Endothelial cell of umbilical vein (primary cell): ENCODE measurements around the gene SDK2. TPM values are rescaled to one million over a fixed set of nuclear protein-coding genes. Genes with fewer than 3 reads are reported as not detected.

Experiments used
- BruUV-seq: library from RNA; stranded (reverse); fragments of 400-500 nt; replicated peaks from 2 replicates; lab custom pipeline; 2021; lab: Mats Ljungman, UMichigan
- CTCF ChIA-PET: fragments of 300-600, 350-600 bp; sonication (Branson Sonifier 250); formaldehyde crosslinking; loops from one replicate; lab custom pipeline; 2021; ENCODE audit warnings: antibody characterized with exemption, inconsistent platforms; lab: Charles Lee
- POLR2A ChIA-PET: fragments of 300-600, 350-600 bp; sonication (Branson Sonifier 250); formaldehyde crosslinking; loops from one replicate; lab custom pipeline; 2021; ENCODE audit warnings: antibody characterized with exemption, inconsistent platforms; lab: Charles Lee
- DNase-seq: peaks from one replicate; pipeline ENCODE4 v3.0.0-alpha.2; 2011; ENCODE audit warnings: low read depth, low spot score
- FAIRE-seq: peaks from 2 replicates; lab custom pipeline; 2011; peaks lifted over from hg19 to GRCh38; lab: Jason Lieb, UNC
- H2AFZ ChIP-seq: 2 replicates; pipeline ENCODE4 v1.6.0; 2012; ENCODE audit warnings: low read depth, low read length, control low read depth, inconsistent platforms
- H3K27ac ChIP-seq: 2 replicates; pipeline ENCODE4 v1.5.1; 2011; ENCODE audit warnings: low read depth, mild to moderate bottlenecking, control low read depth, low read length, moderate library complexity; ENCODE audit not compliant: insufficient read depth
- H3K27me3 ChIP-seq, 2 experiments: 2 replicates each; pipeline versions ENCODE4 v1.6.0 to v1.6.1; 2011; ENCODE audit warnings: low read length in 2 of 2, mixed read lengths in 1 of 2; ENCODE audit not compliant: control insufficient read depth in 2 of 2, insufficient read depth in 2 of 2
- H3K36me3 ChIP-seq, 2 experiments: 2 replicates in 1 of 2; 3 replicates in 1 of 2; pipeline ENCODE4 v1.5.1; 2011; ENCODE audit warnings: low read length in 2 of 2, mild to moderate bottlenecking in 1 of 2, moderate library complexity in 1 of 2; ENCODE audit not compliant: control insufficient read depth in 2 of 2, insufficient read depth in 2 of 2; ENCODE audit errors: extremely low read depth in 1 of 2
- H3K4me1 ChIP-seq: 3 replicates; pipeline ENCODE4 v1.5.1; 2011; ENCODE audit warnings: mild to moderate bottlenecking, low read length; ENCODE audit not compliant: control insufficient read depth, insufficient read depth; ENCODE audit errors: extremely low read depth
- H3K4me2 ChIP-seq: 2 replicates; pipeline ENCODE4 v1.6.1; 2011; ENCODE audit warnings: low read length, control low read depth, mixed read lengths; ENCODE audit not compliant: insufficient read depth
- H3K4me3 ChIP-seq, 3 experiments: fragments of 200-600 bp in 1 of 3; sonication (generic), shearing (Covaris generic) in 1 of 3; replicated peaks in 1 of 3; 2 replicates each; pipeline ENCODE4 v1.5.1; 2011 to 2016; ENCODE audit warnings: control low read depth in 3 of 3, low read length in 3 of 3, mild to moderate bottlenecking in 2 of 3, inconsistent platforms in 1 of 3, low read depth in 1 of 3, moderate library complexity in 1 of 3; ENCODE audit not compliant: insufficient read depth in 1 of 3
- H3K79me2 ChIP-seq: 2 replicates; pipeline ENCODE4 v1.6.0; 2012; ENCODE audit warnings: low read length, inconsistent platforms; ENCODE audit not compliant: control insufficient read depth, insufficient read depth
- H3K9ac ChIP-seq: replicated peaks from 2 replicates; pipeline ENCODE3; 2011; ENCODE audit warnings: low read length, control low read depth; ENCODE audit not compliant: insufficient read depth; ENCODE audit errors: extremely low read depth
- H3K9me1 ChIP-seq: replicated peaks from 3 replicates; pipeline ENCODE4 v1.6.0; 2011; ENCODE audit warnings: mild to moderate bottlenecking, low read length; ENCODE audit not compliant: control insufficient read depth, insufficient read depth; ENCODE audit errors: extremely low read depth
- H3K9me3 ChIP-seq: replicated peaks from 2 replicates; pipeline ENCODE4 v1.5.1; 2012; ENCODE audit warnings: low read length, inconsistent platforms; ENCODE audit not compliant: control insufficient read depth, insufficient read depth
- H4K20me1 ChIP-seq: replicated peaks from 2 replicates; pipeline ENCODE3; 2011; ENCODE audit warnings: mild to moderate bottlenecking, low read length; ENCODE audit not compliant: control insufficient read depth, insufficient read depth; ENCODE audit errors: extremely low read depth
- CTCF ChIP-seq, 2 donors: IDR thresholded peaks; 1 replicate in 1 of 2; 2 replicates in 1 of 2; pipeline ENCODE4 v1.5.1; 2011; ENCODE audit warnings: low read length in 2 of 2, mild to moderate bottlenecking in 2 of 2, moderate library complexity in 2 of 2, control low read depth in 1 of 2, inconsistent platforms in 1 of 2, low read depth in 1 of 2; ENCODE audit not compliant: insufficient read depth in 1 of 2; ENCODE audit errors: extremely low read depth in 1 of 2
- EZH2 ChIP-seq: IDR thresholded peaks from 2 replicates; pipeline ENCODE4 v1.6.1; 2012; ENCODE audit warnings: borderline replicate concordance, low read depth, mild to moderate bottlenecking, moderate library complexity, low read length, inconsistent platforms; ENCODE audit not compliant: severe bottlenecking
- FOS ChIP-seq: IDR thresholded peaks from 2 replicates; pipeline ENCODE4 v1.6.1; 2011; ENCODE audit warnings: mild to moderate bottlenecking, low read length, moderate library complexity, borderline replicate concordance; ENCODE audit not compliant: insufficient read depth
- GATA2 ChIP-seq: IDR thresholded peaks from 2 replicates; pipeline ENCODE4 v1.7.0; 2011; ENCODE audit warnings: low read depth, mild to moderate bottlenecking, moderate library complexity, mixed read lengths, low read length; ENCODE audit not compliant: insufficient read length, insufficient read depth
- JUN ChIP-seq: IDR thresholded peaks from 2 replicates; pipeline ENCODE4 v1.6.1; 2011; ENCODE audit warnings: borderline replicate concordance, low read depth; ENCODE audit not compliant: insufficient read length, insufficient read depth
- MAX ChIP-seq: IDR thresholded peaks from 2 replicates; pipeline ENCODE4 v1.6.1; 2011; ENCODE audit not compliant: insufficient read depth, insufficient read length
- MYC ChIP-seq: IDR thresholded peaks from one replicate; pipeline ENCODE4 v1.6.1; 2011; ENCODE audit warnings: mild to moderate bottlenecking, low read depth, low read length
- POLR2A ChIP-seq: IDR thresholded peaks from 2 replicates; pipeline ENCODE4 v1.6.1; 2012; ENCODE audit warnings: low read depth, mild to moderate bottlenecking, control low read depth, low read length
- POLR2AphosphoS5 ChIP-seq: IDR thresholded peaks from 2 replicates; pipeline ENCODE4 v1.6.1; 2012; ENCODE audit warnings: low read depth, mild to moderate bottlenecking, control low read depth, low read length, moderate library complexity; ENCODE audit not compliant: insufficient read depth
- dilution Hi-C: fragments of 300-500 bp; cut with MboI; formaldehyde crosslinking; loops from one replicate; pipeline ENCODE4 v1.15.0; 2019; ENCODE audit warnings: low sequenced_read_pairs; ENCODE audit not compliant: extremely low pct_ligation_motif_present
- intact Hi-C: fragments of 100-400 bp; cut with micrococcal nuclease; formaldehyde crosslinking; loops from one replicate; pipeline ENCODE4 v1.10.0; 2022
- polyA plus RNA-seq, 4 experiments: library from polyadenylated mRNA; depleted of rRNA in 3 of 4; stranded (reverse) in 3 of 4; unstranded in 1 of 4; fragments of >200 nt; gene quantifications; 2 replicates each; pipeline versions ENCODE4 v1.2.1 to v1.2.3, GENCODE V29; 2011 to 2012; ENCODE audit warnings: missing spikeins in 1 of 4
- total RNA-seq: library from RNA; stranded (reverse); gene quantifications from 2 replicates; pipeline ENCODE4 v1.2.3, GENCODE V29; 2021

The SDK2 gene
- total and polyA plus RNA-seq, 2 donors (not counting 3 experiments of a cell fraction or from before 2014, with no cell fraction given) = not detected

GRCh38 chr17:73384926-73385325 is 259.3 kb downstream of the SDK2 start:
- H3K4me1 ChIP-seq = no peaks in the 10 kb centered on the region
- no peak overlapping the region for H3K27ac ChIP-seq
- H3K4me2 ChIP-seq = no peak overlapping the region
- ChIA-PET CTCF (interaction anchor here (1.8 kb wide), 1 partner anchor 15 kb away, joined by 8 read pairs; no protein-coding TSS in a partner anchor), POLR2A (no interaction called here)
- FAIRE-seq (no peak), DNase-seq (no peak)
- no peak overlapping the region for H2AFZ ChIP-seq
- H3K4me3 ChIP-seq = no peak overlapping the region
- H3K79me2 ChIP-seq = no peaks in the 10 kb centered on the region
- H3K9me1 ChIP-seq = no peaks in the 10 kb centered on the region
- H3K9me3 ChIP-seq = no peaks in the 10 kb centered on the region
- no TSS peak for BruUV-seq
- no peaks in the 10 kb centered on the region for H3K36me3 ChIP-seq
- no peak overlapping the region for H3K9ac ChIP-seq
- dilution Hi-C loops = no loop called here
- TF ChIP-seq JUN (no peak), POLR2A (no peak), GATA2 (no peak), MYC (no peak), FOS (no peak), MAX (no peak), CTCF (IDR thresholded peaks at IDR 0.05; ENCODE audit: extremely low read depth in 1 of 2, insufficient read depth in 1 of 2, low read depth in 1 of 2, low read length in 2 of 2) (no peak), EZH2 (no peak), POLR2AphosphoS5 (no peak)
- H3K27me3 ChIP-seq = no peaks in the 10 kb centered on the region
- intact Hi-C loops = no loop called here
- H4K20me1 ChIP-seq = no peaks in the 10 kb centered on the region
